ENCODE data around the gene NTRK3.

NTRK3 gene

GRCh38 chr15:87967951-87968350 lies 288.6 kb downstream of the NTRK3 start:
- DNase-seq: no peak

- DNase-seq: no peak
Measured at GRCh38 chr15:87965304-87965703, 291.2 kb downstream of the NTRK3 start.

GRCh38 chr15:87962428-87962827 lies 294.1 kb downstream of the NTRK3 start:
- DNase-seq: no peak

- no peak for DNase-seq
Measured at GRCh38 chr15:87961851-87962420, 294.6 kb downstream of the NTRK3 start.

GRCh38 chr15:87959662-87960061 lies 296.9 kb downstream of the NTRK3 start:
- DNase-seq: no peak

GRCh38 chr15:87959080-87959479 lies 297.5 kb downstream of the NTRK3 start:
- no peak for DNase-seq

GRCh38 chr15:87955284-87955909 lies 301.1 kb downstream of the NTRK3 start:
- no peak for DNase-seq

GRCh38 chr15:87954793-87955192 lies 301.7 kb downstream of the NTRK3 start:
- DNase-seq: no peak

- no peak for DNase-seq
Measured at GRCh38 chr15:87952736-87953287, 303.7 kb downstream of the NTRK3 start.

- no peak for DNase-seq
Measured at GRCh38 chr15:87949575-87950223, 306.8 kb downstream of the NTRK3 start.

- DNase-seq: no peak
Measured at GRCh38 chr15:87949151-87949574, 307.4 kb downstream of the NTRK3 start.

GRCh38 chr15:87947560-87947959 lies 309.0 kb downstream of the NTRK3 start:
- no peak for DNase-seq

- no peak for DNase-seq
Measured at GRCh38 chr15:87945246-87945645, 311.3 kb downstream of the NTRK3 start.

GRCh38 chr15:87944691-87945090 lies 311.8 kb downstream of the NTRK3 start:
- DNase-seq: no peak

- DNase-seq: no peak
Measured at GRCh38 chr15:87944050-87944449, 312.5 kb downstream of the NTRK3 start.

- DNase-seq: no peak
Measured at GRCh38 chr15:87943626-87944025, 312.9 kb downstream of the NTRK3 start.

- DNase-seq: no peak
Measured at GRCh38 chr15:87942316-87942715, 314.2 kb downstream of the NTRK3 start.

GRCh38 chr15:87941606-87942005 lies 314.9 kb downstream of the NTRK3 start:
- no peak for DNase-seq

GRCh38 chr15:87940768-87941167 lies 315.8 kb downstream of the NTRK3 start:
- DNase-seq: no peak

GRCh38 chr15:87939848-87940457 lies 316.6 kb downstream of the NTRK3 start:
- no peak for DNase-seq

- no peak for DNase-seq
Measured at GRCh38 chr15:87938031-87938430, 318.5 kb downstream of the NTRK3 start.

- DNase-seq: no peak
Measured at GRCh38 chr15:87935583-87935982, 321.0 kb downstream of the NTRK3 start.

- DNase-seq: no peak
Measured at GRCh38 chr15:87931584-87931983, 325.0 kb downstream of the NTRK3 start.

- DNase-seq: no peak
Measured at GRCh38 chr15:87930457-87930856, 326.1 kb downstream of the NTRK3 start.

Data from NCI-H1694 (cell line).